Measurements from ENCODE around the gene SOS1. TPM values are rescaled to one million over a fixed set of nuclear protein-coding genes. Genes with fewer than 3 reads are reported as not detected.
A peak's percentile ranks its signal among the peaks of the same experiment; 100 is the strongest.

Gene SOS1
- total RNA-seq, 1 donor from 2014 or later, result 8.2 TPM

- no peaks in the 10 kb centered on the region for H3K36me3 ChIP-seq (ENCODE audit: control insufficient read depth, insufficient read depth, low read length)
- H3K27me3 ChIP-seq (ENCODE audit: control insufficient read depth, insufficient read depth, low read length), result peaks cover 3% of the 10 kb centered on the region
- no peak for DNase-seq (ENCODE audit: low read depth)
- TF ChIP-seq CTCF (IDR thresholded peaks at IDR 0.05; ENCODE audit: insufficient read depth, low read length, severe bottlenecking), result no peak
- FAIRE-seq, result no peak
- peak overlapping the region; percentile 37 for H3K4me3 ChIP-seq (ENCODE audit: low read depth, low read length)
These were observed 161.4 kb downstream of the SOS1 start for GRCh38 chr2:38959466-38959865.

- no peak for TF ChIP-seq CTCF (IDR thresholded peaks at IDR 0.05; ENCODE audit: insufficient read depth, low read length, severe bottlenecking)
- Histone ChIP-seq H3K27me3 (ENCODE audit: control insufficient read depth, insufficient read depth, low read length) (peaks cover 3% of the 10 kb centered on the region), H3K4me3 (ENCODE audit: low read depth, low read length) (no peak overlapping the region), H3K36me3 (ENCODE audit: control insufficient read depth, insufficient read depth, low read length) (no peaks in the 10 kb centered on the region)
- FAIRE-seq (no peak), DNase-seq (ENCODE audit: low read depth) (no peak)
These were observed 162.9 kb downstream of the SOS1 start for GRCh38 chr2:38957972-38958371.

- Histone ChIP-seq H3K4me3 (ENCODE audit: low read depth, low read length) (no peak overlapping the region), H3K27me3 (ENCODE audit: control insufficient read depth, insufficient read depth, low read length) (no peaks in the 10 kb centered on the region), H3K36me3 (ENCODE audit: control insufficient read depth, insufficient read depth, low read length) (no peaks in the 10 kb centered on the region)
- FAIRE-seq, result no peak
- no peak for TF ChIP-seq CTCF (IDR thresholded peaks at IDR 0.05; ENCODE audit: insufficient read depth, low read length, severe bottlenecking)
- DNase-seq (ENCODE audit: low read depth), result no peak
These were observed 169.1 kb downstream of the SOS1 start for GRCh38 chr2:38951766-38952165.

- H3K36me3 ChIP-seq (ENCODE audit: control insufficient read depth, insufficient read depth, low read length), result no peaks in the 10 kb centered on the region
- no peak for TF ChIP-seq CTCF (IDR thresholded peaks at IDR 0.05; ENCODE audit: insufficient read depth, low read length, severe bottlenecking)
- H3K4me3 ChIP-seq (ENCODE audit: low read depth, low read length), result no peak overlapping the region
- FAIRE-seq, result no peak
- no peak for DNase-seq (ENCODE audit: low read depth)
- no peaks in the 10 kb centered on the region for H3K27me3 ChIP-seq (ENCODE audit: control insufficient read depth, insufficient read depth, low read length)
These were observed 171.9 kb downstream of the SOS1 start for GRCh38 chr2:38948995-38949394.

GRCh38 chr2:38948387-38948882 is 172.4 kb downstream of the SOS1 start:
- no peak overlapping the region for H3K4me3 ChIP-seq (ENCODE audit: low read depth, low read length)
- H3K27me3 ChIP-seq (ENCODE audit: control insufficient read depth, insufficient read depth, low read length), result no peaks in the 10 kb centered on the region
- TF ChIP-seq CTCF (IDR thresholded peaks at IDR 0.05; ENCODE audit: insufficient read depth, low read length, severe bottlenecking), result no peak
- H3K36me3 ChIP-seq (ENCODE audit: control insufficient read depth, insufficient read depth, low read length), result no peaks in the 10 kb centered on the region
- FAIRE-seq (no peak), DNase-seq (ENCODE audit: low read depth) (no peak)
